Esophagus mucosa (tissue), 1 donor: Measurements from ENCODE around the gene IPO13. TPM values are rescaled to one million over a fixed set of nuclear protein-coding genes. Genes with fewer than 3 reads are reported as not detected.
A peak's percentile ranks its signal among the peaks of the same experiment; 100 is the strongest.

ENCODE experiments used
- ATAC-seq: fragments of 200-7000 bp; cut with Tn5 transposase; one replicate; pipeline ENCODE4 v1.9.1; 2020
- total RNA-seq: library from RNA; stranded (reverse); gene quantifications from one replicate; pipeline ENCODE4 v1.2.4, GENCODE V29; 2023
- donor health status: DM: yes; HTN: yes; CAD: no.

IPO13 gene
- total RNA-seq, 1 donor from 2014 or later: 21.7 TPM

DNA sequence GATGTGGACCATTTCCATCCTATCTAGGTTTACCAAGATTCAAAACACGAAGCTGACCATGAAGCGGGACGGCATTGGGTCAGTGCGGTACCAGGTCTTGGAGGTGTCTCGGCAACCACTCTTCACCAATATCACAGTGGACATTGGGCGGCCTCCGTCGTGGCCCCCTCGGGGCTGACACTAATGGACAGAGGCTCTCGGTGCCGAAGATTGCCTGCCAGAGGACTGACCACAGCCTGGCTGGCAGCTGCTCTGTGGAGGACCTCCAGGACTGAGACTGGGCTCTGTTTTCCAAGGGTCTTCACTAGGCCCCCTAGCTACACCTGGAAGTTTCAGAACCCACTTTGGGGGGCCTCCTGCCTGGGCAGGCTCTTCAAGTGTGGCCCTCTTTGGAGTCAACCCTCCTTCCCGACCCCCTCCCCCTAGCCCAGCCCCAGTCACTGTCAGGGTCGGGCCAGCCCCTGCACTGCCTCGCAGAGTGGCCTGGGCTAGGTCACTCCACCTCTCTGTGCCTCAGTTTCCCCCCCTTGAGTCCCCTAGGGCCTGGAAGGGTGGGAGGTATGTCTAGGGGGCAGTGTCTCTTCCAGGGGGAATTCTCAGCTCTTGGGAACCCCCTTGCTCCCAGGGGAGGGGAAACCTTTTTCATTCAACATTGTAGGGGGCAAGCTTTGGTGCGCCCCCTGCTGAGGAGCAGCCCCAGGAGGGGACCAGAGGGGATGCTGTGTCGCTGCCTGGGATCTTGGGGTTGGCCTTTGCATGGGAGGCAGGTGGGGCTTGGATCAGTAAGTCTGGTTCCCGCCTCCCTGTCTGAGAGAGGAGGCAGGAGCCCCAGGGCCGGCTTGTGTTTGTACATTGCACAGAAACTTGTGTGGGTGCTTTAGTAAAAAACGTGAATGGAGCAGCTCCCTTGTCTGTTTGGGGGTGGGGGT is 43.8 kb downstream of the IPO13 start:
- ATAC-seq: peak; percentile 1

DNA sequence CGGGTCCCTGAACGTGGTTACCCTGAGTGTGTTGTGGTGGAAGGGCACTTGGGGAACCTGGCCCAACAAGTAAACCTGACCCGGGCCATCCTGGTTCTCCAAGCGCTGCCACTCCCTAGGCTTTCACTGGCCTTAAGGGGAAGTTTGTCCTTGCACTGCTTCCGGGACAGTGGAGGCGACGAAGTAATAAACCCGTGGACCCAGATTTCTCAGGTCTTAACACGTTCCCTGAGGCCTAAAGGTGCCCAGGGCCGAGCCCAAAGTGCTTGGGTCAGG is 44.4 kb downstream of the IPO13 start:
- no peak for ATAC-seq

GRCh38 chr1:43991476-43992231 is 44.9 kb downstream of the IPO13 start, which contains the start of gene CCDC24:
TSS of gene CCDC24 (plus strand) at chr1:43991599. CDS start at chr1:43991879, 280 bp downstream.
- peak; percentile 77 for ATAC-seq

GRCh38 chr1:43992232-43992995 is 45.7 kb downstream of the IPO13 start:
- ATAC-seq: no peak

- ATAC-seq: no peak
These were observed 46.6 kb downstream of the IPO13 start for GRCh38 chr1:43993206-43993914.

GRCh38 chr1:43994071-43994470 is 47.3 kb downstream of the IPO13 start:
- ATAC-seq: peak; percentile 9

DNA sequence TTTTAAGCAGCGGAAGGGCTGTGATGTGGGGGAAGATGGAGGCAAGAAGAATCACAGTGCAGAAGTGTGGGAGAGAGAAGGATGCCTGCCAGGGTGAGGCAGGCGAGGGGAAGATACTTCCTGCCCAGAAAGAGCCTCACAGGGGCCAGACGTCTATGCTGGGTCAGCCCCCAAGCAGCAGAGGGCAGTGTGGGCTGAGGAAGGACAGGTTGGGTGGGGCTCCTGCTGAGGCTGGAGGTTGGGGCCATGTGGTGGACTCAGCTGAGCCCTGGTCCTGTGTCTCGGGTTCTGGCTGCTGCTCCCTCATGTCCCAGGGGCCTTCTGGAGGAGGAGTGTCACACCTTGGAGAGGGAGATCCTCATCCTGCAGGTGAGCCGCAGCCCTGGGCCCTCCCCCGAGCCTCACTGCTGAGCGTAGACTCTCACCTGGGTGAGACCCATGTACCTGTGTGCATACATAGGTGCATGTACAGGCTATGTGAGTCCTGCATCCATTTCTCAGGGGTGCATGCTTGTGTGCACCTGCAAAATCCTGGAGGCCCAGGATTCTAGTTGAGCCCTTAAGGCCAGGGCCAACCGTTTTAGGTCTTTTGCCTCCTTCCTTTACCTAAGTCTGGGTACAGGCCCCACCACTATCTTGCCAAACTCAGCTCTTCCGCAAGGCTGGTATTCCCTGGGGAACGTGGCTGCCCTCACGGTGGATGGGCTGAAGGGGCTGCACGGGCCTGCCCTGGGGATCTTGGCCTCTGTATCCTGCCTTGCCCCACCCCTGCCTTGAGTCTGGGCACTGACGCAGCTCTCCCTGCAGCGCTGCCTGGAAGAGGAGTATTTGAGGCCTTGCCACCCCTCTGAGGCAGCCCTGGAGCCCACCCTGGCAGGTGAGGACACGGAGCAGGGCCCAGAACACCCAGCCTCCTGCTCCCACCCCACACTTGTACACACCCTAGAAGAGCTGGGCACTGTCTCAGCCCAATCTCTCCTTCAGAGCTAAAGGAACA is 48.3 kb downstream of the IPO13 start:
- ATAC-seq: no peak

DNA sequence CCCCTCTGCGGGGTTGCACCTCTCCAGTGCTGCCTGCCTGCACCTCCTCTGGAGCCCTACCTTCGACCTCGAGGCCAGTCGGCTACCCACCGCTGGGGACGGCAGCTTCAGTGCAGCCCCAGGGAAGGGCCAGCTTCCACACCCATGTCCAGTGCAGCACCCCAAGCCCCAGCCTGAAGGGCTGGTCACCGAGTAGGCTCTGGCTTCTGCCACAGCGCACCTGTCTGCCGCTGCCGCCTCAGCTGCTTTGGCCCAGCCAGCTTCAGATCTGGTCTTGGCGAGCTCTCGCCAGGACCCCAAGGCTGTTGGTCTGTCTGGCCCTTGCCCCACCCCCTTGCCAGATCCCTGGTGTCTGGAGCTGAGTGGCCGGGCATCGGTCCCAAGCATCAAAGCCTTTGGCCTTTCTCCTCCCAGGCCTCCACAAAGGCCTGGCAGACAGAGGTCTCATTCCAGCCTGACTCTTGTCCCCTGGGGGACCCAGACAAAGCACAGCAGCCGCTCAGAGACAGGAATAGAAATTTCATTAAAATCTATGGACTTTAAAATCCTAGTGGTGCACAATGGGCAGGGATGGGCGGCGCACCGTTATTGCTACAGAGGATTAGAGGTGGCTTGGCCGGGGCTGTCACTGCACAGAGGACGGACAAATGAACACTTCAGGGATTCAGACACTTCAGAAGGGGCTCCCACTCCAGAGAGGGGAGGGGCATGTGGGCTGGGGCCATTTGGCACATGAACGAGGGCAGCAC is 49.4 kb downstream of the IPO13 start:
- ATAC-seq: no peak

DNA sequence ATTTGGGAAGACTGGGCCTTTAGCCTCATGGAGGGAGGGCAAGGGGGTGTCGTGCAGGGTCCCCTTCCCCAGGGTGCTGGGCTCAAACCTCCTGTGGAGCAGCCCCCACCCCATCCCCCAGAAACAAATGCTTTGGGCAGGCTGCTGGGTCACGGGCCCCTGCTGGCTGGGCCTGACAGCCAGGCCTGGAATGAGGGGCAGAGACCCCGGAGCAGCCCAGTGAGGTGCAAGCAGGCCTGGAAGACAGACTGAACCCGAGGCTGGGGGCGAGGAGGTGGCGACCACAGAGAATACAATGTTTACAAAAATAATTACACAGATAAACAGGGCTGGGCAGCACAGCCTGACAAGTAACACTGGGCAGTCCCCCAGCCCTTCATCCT is 50.0 kb downstream of the IPO13 start:
- no peak for ATAC-seq

- no peak for ATAC-seq
These were observed 50.7 kb downstream of the IPO13 start for GRCh38 chr1:43997295-43997999.

DNA sequence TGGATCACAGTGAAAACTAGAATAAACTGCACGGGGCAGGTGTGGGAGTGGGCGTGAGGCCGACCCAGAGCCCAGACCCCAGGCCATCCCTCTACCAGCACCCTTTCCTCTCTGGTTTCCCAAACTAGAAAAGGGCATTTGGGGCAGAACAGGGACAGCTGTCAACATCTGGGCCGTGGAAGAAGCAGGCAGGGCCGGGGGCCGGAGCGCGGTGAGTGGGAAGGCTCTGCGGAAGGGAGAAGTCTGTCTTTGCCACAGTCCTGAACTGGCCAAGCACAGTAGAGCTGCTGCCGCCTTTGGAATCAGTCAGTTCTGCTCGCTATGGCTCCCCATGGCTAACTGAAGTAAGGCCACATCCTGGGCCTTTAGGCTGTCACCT is 51.2 kb downstream of the IPO13 start:
- ATAC-seq: no peak

DNA sequence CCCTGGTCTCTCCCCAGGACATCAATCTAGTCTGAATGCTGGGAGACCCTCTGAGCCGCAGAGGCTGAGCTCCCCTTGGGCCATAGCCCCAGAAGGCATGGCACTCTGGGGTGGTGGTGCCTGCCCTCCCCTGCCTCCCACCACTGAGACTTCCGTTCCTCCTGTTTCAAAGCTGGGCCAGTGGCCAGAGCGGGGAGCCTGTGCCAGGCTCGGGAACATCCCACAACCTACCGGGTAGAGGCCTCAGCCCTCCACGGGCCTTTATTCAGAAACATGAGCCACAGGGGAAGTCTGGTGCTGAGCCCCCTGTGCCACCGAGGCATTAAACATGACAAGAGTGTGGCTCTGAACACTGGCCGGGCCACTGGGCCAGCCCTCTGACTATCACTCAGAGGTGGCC is 52.7 kb downstream of the IPO13 start:
- ATAC-seq: no peak

DNA sequence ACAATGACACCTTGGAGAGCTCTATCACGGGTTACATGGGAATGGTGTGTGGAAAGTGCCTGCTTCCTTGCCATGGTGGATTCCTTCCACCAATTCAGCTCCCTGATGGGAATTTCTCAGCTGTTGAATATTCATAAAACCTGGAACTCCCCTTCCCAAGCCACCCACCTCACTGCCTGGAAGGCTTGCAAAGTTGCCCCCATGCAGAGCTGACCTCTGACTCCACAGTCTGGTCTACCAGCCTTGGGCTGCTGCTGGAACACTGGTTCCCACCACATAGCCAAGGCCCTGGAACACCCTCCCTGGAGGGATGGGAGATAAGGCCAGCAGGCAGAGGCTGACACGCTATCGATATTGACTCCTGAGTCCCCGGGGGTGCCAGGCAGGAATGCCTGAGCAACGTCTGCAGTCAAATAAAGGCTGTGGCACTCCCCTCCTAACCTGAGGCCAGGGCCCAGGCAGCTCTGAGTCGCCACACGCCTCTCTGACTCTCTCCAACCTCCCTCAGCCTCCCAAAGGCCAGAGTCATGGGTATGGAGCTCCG is 53.4 kb downstream of the IPO13 start:
- no peak for ATAC-seq

DNA sequence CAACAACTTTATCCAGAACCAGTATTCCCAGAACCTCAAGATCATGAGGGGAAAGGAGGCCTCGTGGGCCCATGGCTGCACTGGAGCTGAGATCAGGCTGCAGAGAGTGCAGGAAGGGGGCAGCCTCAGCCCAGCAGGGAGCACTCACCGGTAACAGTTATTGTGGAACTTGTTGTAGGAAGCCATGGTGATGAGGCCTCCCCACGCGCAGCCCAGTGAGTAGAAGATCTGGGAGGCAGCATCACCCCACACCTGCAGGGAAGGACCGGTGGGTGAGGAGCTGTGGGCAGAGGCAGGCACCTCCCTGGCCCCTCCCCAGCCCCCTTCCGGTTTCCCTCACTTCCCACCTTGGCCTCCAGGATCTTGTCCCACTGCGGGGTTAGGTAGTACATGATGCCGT is 55.4 kb downstream of the IPO13 start:
- no peak for ATAC-seq

DNA sequence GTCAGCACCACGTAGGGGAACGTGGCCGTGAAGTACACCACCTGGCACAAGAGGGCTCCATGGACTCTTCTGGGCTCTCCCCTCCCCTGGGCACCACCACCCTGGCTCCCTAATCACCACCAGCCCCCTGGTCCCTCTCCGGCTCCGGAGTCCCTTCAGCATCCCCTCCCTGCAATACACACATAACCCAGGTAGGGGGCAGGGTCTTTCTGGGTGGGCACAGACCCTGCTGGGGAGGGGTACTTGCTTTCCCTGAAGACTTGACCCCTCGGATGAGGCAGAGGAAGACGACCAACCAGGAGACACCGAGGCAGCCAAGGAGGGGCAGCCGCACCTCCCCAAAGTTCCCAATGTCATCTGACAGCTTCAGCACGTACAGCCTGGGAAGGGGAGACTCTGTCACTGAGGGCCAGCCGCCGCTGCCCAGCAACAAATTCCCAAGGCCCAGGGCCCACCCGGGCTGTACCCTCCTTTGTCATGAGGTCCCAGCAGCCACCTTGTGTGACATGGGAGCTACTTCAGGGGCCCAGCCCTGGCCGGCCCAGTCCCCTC is 55.9 kb downstream of the IPO13 start:
- ATAC-seq: no peak

DNA sequence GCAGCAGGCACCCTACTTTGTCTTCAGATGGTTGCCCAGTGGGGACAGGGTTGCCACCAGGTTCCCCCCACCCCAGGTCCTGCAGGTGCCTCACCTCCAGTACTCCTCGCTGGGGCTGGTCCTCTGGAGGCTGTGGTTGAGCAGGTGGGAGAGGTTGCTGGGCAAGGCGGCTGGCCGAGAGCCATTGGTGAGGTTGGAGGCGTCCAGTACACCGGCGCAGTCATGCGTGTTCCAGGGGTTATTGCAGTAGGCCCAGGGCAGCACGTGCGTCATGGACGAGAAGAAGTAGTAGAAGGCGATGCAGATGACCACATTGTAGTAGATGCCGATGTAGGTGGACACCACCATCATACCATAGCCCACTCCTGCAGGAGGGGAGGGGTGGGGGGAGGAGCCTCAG is 61.5 kb downstream of the IPO13 start:
- no peak for ATAC-seq

GRCh38 chr1:44010935-44011471 is 64.3 kb downstream of the IPO13 start:
- no peak for ATAC-seq

- no peak for ATAC-seq
These were observed 65.7 kb downstream of the IPO13 start for GRCh38 chr1:44012404-44012803.
